OCI-M2 (cell line): ENCODE results near the gene GYS1.
A peak's percentile ranks its signal among the peaks of the same experiment; 100 is the strongest.

Experiments used
- DNase-seq: peaks from one replicate; lab custom pipeline; 2025; ENCODE audit not compliant: unreplicated experiment; lab: John Stamatoyannopoulos, UW

Gene GYS1

GRCh38 chr19:48965040-48965805 is 27.9 kb downstream of the GYS1 start, which contains the start of gene FTL:
TSS of gene FTL (plus strand) at chr19:48965309. CDS start at chr19:48965508, 199 bp downstream.
- DNase-seq = peak; percentile 91

DNA sequence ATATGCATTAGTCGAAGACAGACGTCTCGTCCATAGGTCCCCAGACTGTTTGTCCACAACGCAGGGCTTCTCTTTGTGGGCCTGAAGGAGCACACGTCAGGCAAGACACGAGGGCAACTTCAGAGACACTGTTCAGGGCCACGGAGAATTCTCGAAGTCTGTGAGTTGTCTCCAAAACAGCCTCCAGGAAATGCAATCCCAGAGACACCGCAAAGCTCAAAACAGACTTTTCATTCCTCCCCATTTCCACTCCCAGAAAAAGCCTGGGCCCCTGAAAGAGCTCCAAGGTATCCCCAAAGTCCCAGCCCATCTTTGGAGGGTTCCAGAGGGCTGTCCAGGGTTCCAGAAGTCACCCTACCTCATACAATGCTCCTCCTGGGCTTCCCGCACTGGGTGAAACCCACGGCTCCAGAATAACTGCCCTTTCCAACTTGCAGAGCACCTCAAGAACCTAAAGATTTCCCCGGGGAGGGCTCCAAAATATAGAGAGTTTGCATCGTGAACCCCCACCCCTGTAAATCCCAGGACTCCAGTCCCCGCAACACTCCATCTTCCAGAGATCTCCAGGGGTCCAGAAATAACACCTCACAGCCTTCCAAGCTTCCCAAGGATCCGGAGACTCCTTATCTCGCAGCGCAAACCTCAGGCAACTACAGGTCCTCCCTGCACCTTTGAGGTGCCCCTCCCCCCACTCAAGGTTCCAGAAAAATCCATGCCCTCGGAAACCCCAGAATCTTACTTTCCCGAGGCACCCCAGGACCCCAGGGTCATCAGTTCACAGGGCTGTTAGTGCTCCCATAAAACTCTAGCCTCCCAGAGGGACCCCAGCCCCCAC is 28.7 kb downstream of the GYS1 start:
- DNase-seq = no peak

- peak; percentile 47 for DNase-seq
These were observed 29.5 kb downstream of the GYS1 start for GRCh38 chr19:48963371-48964204.

- no peak for DNase-seq
These were observed 30.3 kb downstream of the GYS1 start for GRCh38 chr19:48962849-48963165.

DNA sequence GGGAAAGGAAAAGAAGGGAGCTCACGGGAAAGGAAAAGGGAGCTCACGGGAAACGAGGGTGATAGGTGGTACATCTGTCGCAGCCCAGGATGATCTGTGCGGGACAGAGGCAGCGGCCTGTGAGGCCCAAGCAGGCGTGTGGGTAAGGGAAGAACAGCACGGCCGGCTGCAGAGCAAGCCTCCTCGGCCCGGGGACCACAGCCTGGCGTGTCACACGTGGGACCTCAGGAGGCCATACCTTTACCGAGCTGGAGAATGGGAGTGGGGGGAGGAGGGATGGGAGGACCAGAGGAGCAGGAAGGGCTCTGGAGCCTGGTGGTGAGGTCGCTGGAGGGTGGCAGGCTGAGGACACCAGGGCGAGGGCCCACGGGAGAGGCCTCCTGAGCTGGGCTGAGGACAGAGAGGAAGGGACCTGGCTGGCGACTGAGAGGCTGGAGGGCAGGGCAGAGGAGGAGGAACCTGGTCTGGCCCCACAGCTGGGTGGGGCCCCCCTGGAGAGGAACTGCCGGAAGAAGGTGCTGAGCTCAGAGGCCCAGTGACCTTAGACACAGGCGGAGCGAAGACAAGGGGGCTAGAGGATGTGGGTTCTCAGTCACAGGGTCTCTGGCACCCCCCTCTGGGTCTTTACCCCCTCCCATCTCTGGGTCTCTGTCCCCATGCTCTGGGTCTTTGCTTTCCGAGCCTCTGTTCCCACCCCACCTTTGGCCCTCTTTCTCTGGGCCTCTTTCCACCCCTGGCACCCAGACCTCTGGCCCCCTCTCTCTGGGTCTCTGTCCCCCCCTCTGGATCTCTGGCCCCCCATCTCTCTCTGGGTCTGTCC is 30.9 kb downstream of the GYS1 start:
- peak; percentile 46 for DNase-seq

- no peak for DNase-seq
These were observed 31.5 kb downstream of the GYS1 start for GRCh38 chr19:48961673-48962028.

- DNase-seq = no peak
These were observed 32.0 kb downstream of the GYS1 start for GRCh38 chr19:48961051-48961649.

DNA sequence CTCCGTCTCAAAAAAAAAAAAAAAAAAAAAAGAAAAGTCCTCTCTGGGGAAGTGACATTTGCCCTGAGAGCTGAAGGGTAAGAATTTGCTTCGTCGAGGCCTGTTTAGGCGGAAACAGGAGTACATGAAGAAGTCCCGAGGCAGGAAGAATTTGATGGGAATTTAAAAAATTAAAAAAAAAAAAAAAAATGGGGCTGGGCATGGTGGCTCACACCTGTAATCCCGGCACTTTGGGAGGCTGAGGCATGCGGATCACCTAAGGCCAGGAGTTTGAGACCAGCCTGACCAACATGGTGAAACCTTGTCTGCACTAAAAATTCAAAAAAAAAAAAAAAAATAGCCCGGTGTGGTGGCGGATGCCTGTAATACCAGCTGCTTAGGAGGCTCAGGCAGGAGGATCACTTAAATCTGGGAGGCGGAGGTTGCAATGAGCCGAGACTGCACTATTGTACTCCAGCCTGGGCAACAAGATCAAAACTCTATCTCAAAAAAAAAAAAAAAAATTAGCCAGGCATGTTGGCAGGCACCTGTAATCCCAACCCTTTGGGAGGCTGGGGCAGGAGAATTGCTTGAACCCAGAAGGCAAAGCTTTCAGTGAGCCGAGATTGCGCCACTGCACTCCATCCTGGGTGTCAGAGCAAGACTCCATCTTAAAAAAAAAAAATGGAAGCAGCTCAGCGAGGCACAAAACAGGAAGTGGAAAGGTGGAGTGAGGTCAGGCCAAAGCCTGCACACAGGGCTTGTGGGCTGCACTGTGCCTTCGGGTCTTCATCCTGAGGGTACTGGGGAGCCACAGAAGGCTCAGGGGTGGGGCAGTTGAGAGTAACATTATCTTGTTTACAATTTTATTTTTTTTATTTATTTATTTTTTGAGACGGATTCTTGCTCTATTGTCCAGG is 33.5 kb downstream of the GYS1 start:
- no peak for DNase-seq

GRCh38 chr19:48958006-48958405 is 35.1 kb downstream of the GYS1 start:
- no peak for DNase-seq

- no peak for DNase-seq
These were observed 37.7 kb downstream of the GYS1 start for GRCh38 chr19:48955308-48955958.

GRCh38 chr19:48954595-48955307 is 38.4 kb downstream of the GYS1 start, which contains the start of gene BAX:
TSS of gene BAX (plus strand) at chr19:48954875. CDS start at chr19:48954929, 54 bp downstream.
- DNase-seq = peak; percentile 71

DNA sequence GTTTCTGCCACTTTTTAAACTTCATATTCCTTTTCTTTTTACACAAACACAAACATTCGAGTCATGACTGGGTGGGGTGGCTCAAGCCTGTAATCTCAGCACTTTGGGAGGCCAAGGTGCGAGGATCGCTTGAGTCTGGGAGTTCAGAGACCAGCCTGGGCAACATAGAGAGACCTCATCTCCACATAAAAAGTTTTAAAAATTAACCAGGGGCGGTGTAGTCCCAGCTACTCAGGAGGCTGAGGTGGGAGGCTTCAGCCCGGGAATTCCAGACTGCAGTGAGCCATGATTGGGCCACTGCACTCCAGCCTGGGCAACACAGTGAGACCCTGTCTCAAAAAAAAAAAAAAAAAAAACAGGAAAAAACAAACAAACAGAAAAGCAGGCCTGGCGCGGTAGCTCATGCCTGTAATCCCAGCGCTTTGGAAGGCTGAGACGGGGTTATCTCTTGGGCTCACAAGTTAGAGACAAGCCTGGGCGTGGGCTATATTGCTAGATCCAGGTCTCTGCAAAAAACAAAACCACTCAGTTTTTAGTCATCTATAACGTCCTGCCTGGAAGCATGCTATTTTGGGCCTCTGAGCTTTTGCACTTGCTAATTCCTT is 39.0 kb downstream of the GYS1 start:
- no peak for DNase-seq

DNA sequence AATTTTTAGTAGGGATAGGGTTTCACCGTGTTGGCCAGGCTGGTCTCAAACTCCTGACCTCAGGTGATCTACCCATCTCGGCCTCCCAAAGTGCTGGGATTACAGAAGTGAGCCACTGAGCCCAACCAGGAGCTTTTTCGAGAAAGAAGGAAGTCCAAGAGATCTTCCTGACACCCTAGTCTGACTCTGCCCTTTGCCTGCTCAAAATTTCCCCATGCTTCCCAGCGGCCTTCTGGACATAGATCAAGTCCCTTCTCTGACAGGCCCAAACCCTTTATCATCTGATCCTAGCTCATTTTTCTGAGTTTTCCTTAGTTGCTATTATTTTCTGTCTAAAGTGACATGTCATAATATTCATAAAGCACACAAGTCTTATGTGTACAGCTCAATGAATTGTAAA is 40.0 kb downstream of the GYS1 start:
- DNase-seq = no peak

- no peak for DNase-seq
These were observed 42.1 kb downstream of the GYS1 start for GRCh38 chr19:48950830-48951519.

- no peak for DNase-seq
These were observed 43.0 kb downstream of the GYS1 start for GRCh38 chr19:48950159-48950558.

DNA sequence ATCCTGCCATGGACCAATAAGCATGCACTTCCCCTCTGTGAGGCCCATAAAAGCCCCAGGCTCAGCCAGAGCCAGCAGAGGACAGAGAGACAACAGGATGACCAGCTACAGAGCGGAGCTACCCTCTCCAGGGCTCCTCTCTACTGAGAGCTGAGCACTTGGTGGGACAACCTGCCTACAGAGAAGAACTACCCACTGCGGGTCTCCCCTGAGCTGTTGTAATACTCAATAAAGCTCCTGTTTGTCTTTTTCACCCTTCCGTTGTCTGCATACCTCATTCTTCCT is 45.9 kb downstream of the GYS1 start:
- DNase-seq = no peak
